HepG2 (cell line): ENCODE data around the gene IRF7. TPM values are rescaled to one million over a fixed set of nuclear protein-coding genes. Genes with fewer than 3 reads are reported as not detected.

Source experiments
- DNMT3B ChIP-seq: conservative IDR thresholded peaks from 2 replicates; pipeline ENCODE4 v1.6.1; 2016; ENCODE audit warnings: missing biosample characterization, control low read depth
- ESRRA ChIP-seq: sonication (generic); formaldehyde crosslinking; IDR thresholded peaks from 2 replicates; pipeline ENCODE4 v1.5.1; 2020; ENCODE audit warnings: mild to moderate bottlenecking, low read depth, missing genetic modification reagents
- ETV6 ChIP-seq: sonication (generic); formaldehyde crosslinking; conservative IDR thresholded peaks from 2 replicates; pipeline ENCODE4 v1.4.0; 2020; ENCODE audit warnings: missing genetic modification reagents
- HNF4A ChIP-seq: sonication (generic); formaldehyde crosslinking; IDR thresholded peaks from 2 replicates; pipeline ENCODE4 v1.4.0; 2020; ENCODE audit warnings: missing genetic modification reagents
- HNF4G ChIP-seq, 2 experiments: sonication (generic) in 1 of 2; formaldehyde crosslinking in 1 of 2; IDR thresholded peaks; 2 replicates each; pipeline versions ENCODE4 v1.4.0 to v1.6.1; 2011 to 2020; ENCODE audit warnings: borderline replicate concordance in 2 of 2, low read depth in 2 of 2, mild to moderate bottlenecking in 2 of 2, low read length in 1 of 2, missing genetic modification reagents in 1 of 2, moderate library complexity in 1 of 2
- HNRNPK ChIP-seq: fragments of 200-400 bp; formaldehyde crosslinking; IDR thresholded peaks from 2 replicates; pipeline ENCODE4 v1.6.1; 2018; ENCODE audit warnings: low read length, low read depth, moderate library complexity, mild to moderate bottlenecking; ENCODE audit not compliant: poor library complexity, severe bottlenecking
- KDM1A ChIP-seq: IDR thresholded peaks from 2 replicates; pipeline ENCODE4 v1.6.1; 2016; ENCODE audit warnings: missing compliant biosample characterization
- MAF1 ChIP-seq: sonication (generic); formaldehyde crosslinking; IDR thresholded peaks from 2 replicates; pipeline ENCODE4 v1.5.0; 2020; ENCODE audit warnings: missing genetic modification reagents, borderline replicate concordance
- MLLT10 ChIP-seq: sonication (generic); formaldehyde crosslinking; IDR thresholded peaks from 2 replicates; pipeline ENCODE4 v1.4.0; 2020; ENCODE audit warnings: missing genetic modification reagents
- RBM22 ChIP-seq: fragments of 200-400 bp; formaldehyde crosslinking; optimal IDR thresholded peaks from 2 replicates; pipeline ENCODE3; 2017; ENCODE audit warnings: mild to moderate bottlenecking, low read length, moderate library complexity
- RXRA ChIP-seq: sonication (generic); formaldehyde crosslinking; IDR thresholded peaks from 2 replicates; pipeline ENCODE4 v1.5.1; 2020; ENCODE audit warnings: missing genetic modification reagents
- SP5 ChIP-seq: IDR thresholded peaks from 2 replicates; pipeline ENCODE4 v1.6.1; 2016; ENCODE audit warnings: low read depth, borderline replicate concordance
- ZBTB38 ChIP-seq: sonication (generic); formaldehyde crosslinking; IDR thresholded peaks from 2 replicates; pipeline ENCODE4 v1.5.1; 2020; ENCODE audit warnings: mild to moderate bottlenecking, missing genetic modification reagents
- ZBTB7A ChIP-seq: sonication (generic); formaldehyde crosslinking; IDR thresholded peaks from 2 replicates; pipeline ENCODE4 v1.8.0; 2022; ENCODE audit warnings: mild to moderate bottlenecking, missing genetic modification reagents
- ZBTB7B ChIP-seq: sonication (generic); formaldehyde crosslinking; IDR thresholded peaks from 2 replicates; pipeline ENCODE4 v1.4.0; 2020; ENCODE audit warnings: missing genetic modification reagents
- ZNF263 ChIP-seq: sonication (generic); formaldehyde crosslinking; IDR thresholded peaks from 2 replicates; pipeline ENCODE4 v1.4.0; 2020; ENCODE audit warnings: missing genetic modification reagents
- ZNF274 ChIP-seq: sonication (generic); formaldehyde crosslinking; IDR thresholded peaks from 2 replicates; pipeline ENCODE4 v1.5.1; 2020; ENCODE audit warnings: mild to moderate bottlenecking, missing genetic modification reagents
- ZNF547 ChIP-seq: sonication (generic); formaldehyde crosslinking; IDR thresholded peaks from 2 replicates; pipeline ENCODE4 v1.5.1; 2020; ENCODE audit warnings: mild to moderate bottlenecking, missing genetic modification reagents
- polyA plus RNA-seq, 8 experiments: library from polyadenylated mRNA; depleted of rRNA in 3 of 8; stranded (reverse) in 7 of 8; unstranded in 1 of 8; fragments of >200 nt; fragmentation: Illumina TruSeq in 4 of 8; extraction: Trizol in 4 of 8; gene quantifications; 2 replicates each; pipeline versions ENCODE4 v1.2.1 to v1.2.3, GENCODE V29; 2011 to 2016; ENCODE audit warnings: low read depth in 4 of 8, missing spikeins in 1 of 8, mixed read lengths in 1 of 8; ENCODE audit not compliant: insufficient read depth in 1 of 8
- total RNA-seq, 5 experiments: library from RNA; depleted of rRNA; stranded (reverse); fragments of >200 nt; fragmentation: Illumina TruSeq; extraction: Trizol; gene quantifications; 2 replicates each; pipeline ENCODE4 v1.2.3, GENCODE V29; 2016; ENCODE audit warnings: low read depth in 1 of 5
- TF ChIP-seq, protein P1 (sequence below): sonication (generic); formaldehyde crosslinking; IDR thresholded peaks from 2 replicates; pipeline ENCODE4 v1.5.0; 2020; ENCODE audit warnings: mild to moderate bottlenecking, missing genetic modification reagents, borderline replicate concordance
- TF ChIP-seq, protein P2 (sequence below): sonication (generic); formaldehyde crosslinking; conservative IDR thresholded peaks from 2 replicates; pipeline ENCODE4 v1.4.0; 2020; ENCODE audit warnings: mild to moderate bottlenecking, missing genetic modification reagents, moderate library complexity

Gene IRF7
- total and polyA plus RNA-seq, 2 of the 13 experiments (the other 11 are each of a cell fraction or from before 2014, with no cell fraction given), result not detected

DNA sequence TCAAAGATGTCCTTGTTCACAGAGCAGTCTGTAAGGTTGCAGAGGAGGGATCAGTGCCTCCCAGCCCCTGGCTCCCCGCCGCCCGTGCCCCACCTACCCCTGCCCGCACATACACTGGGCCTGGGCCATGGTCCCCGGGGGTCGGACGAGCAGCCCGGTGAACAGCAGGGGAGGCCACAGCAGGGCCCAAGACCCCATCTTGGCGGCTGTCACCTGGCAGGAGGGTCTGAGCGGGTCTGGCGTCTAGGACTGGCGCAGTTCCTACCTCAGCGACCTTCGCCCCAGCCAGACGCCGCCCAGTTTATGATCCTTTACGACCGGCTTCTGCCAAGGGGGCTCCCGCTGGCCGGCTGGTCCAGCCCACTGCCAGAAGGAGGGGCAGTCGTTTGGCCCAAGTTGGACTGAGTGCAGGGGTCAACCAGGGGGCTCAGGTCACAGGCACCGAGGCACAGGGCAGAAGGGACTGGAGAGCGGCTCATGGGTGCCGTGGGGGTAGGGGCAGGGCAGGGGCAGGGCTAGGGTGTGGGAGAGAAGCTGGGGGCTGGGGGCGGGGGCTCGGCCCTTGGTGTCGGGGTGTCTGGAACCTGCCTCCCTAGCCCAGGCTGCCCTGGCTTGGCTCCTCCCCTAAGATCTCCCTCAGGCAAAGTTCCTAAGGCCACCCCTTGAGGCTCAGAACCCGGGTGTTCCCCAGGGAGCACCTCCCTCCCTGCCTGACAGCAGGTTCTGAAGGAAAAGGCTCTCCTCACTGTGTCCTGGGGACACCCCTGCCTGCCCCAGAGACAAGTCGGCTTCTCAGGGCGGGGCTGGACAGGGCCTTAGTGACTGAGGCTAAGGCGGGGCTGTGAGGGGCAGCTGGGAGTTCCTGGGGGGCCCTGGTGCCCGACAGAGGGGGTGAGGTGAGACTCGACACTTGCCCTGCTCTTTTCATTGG is 9.2 kb upstream of the IRF7 start, which contains the start of gene CDHR5 (continued):
- TF ChIP-seq HNF4A (peak; percentile 65), ZBTB7A (CRISPR knock-in tag) (peak; percentile 77; the same call in 1 of the 2 replicates), ESRRA (CRISPR knock-in tag) (peak; percentile 37; the same call in 1 of the 2 replicates), MLLT10 (CRISPR knock-in tag) (no peak), RXRA (CRISPR knock-in tag) (0 out of 2 replicates have a peak, but pooled peaks have one; percentile 36), ZBTB7B (CRISPR knock-in tag) (peak; percentile 39; the same call in 1 of the 2 replicates), MAF1 (no peak), DNMT3B (CRISPR knock-in tag) (no peak), HNRNPK (peak; percentile 10), ETV6 (no peak), ZNF263 (peak; percentile 88), KDM1A (CRISPR knock-in tag) (no peak), ZNF274 (CRISPR knock-in tag) (peak; percentile 57; the same call in 1 of the 2 replicates), ZBTB38 (CRISPR knock-in tag) (0 out of 2 replicates have a peak, but pooled peaks have one; percentile 4), HNF4G (IDR thresholded peaks at IDR 0.05; ENCODE audit: borderline replicate concordance, low read depth, low read length) (peak; percentile 82), HNF4G (CRISPR knock-in tag; IDR thresholded peaks at IDR 0.05; ENCODE audit: borderline replicate concordance, low read depth) (no peak; the same call in 1 of the 2 replicates), SP5 (CRISPR knock-in tag) (peak; percentile 13; the same call in 1 of the 2 replicates), RBM22 (peak; percentile 5), ZNF547 (0 out of 2 replicates have a peak, but pooled peaks have one; percentile 43)
- TF ChIP-seq, protein P1, sequence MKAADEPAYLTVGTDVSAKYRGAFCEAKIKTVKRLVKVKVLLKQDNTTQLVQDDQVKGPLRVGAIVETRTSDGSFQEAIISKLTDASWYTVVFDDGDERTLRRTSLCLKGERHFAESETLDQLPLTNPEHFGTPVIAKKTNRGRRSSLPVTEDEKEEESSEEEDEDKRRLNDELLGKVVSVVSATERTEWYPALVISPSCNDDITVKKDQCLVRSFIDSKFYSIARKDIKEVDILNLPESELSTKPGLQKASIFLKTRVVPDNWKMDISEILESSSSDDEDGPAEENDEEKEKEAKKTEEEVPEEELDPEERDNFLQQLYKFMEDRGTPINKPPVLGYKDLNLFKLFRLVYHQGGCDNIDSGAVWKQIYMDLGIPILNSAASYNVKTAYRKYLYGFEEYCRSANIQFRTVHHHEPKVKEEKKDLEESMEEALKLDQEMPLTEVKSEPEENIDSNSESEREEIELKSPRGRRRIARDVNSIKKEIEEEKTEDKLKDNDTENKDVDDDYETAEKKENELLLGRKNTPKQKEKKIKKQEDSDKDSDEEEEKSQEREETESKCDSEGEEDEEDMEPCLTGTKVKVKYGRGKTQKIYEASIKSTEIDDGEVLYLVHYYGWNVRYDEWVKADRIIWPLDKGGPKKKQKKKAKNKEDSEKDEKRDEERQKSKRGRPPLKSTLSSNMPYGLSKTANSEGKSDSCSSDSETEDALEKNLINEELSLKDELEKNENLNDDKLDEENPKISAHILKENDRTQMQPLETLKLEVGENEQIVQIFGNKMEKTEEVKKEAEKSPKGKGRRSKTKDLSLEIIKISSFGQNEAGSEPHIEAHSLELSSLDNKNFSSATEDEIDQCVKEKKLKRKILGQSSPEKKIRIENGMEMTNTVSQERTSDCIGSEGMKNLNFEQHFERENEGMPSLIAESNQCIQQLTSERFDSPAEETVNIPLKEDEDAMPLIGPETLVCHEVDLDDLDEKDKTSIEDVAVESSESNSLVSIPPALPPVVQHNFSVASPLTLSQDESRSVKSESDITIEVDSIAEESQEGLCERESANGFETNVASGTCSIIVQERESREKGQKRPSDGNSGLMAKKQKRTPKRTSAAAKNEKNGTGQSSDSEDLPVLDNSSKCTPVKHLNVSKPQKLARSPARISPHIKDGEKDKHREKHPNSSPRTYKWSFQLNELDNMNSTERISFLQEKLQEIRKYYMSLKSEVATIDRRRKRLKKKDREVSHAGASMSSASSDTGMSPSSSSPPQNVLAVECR, result 0 out of 2 replicates have a peak, but pooled peaks have one; percentile 22
- TF ChIP-seq, protein P2, sequence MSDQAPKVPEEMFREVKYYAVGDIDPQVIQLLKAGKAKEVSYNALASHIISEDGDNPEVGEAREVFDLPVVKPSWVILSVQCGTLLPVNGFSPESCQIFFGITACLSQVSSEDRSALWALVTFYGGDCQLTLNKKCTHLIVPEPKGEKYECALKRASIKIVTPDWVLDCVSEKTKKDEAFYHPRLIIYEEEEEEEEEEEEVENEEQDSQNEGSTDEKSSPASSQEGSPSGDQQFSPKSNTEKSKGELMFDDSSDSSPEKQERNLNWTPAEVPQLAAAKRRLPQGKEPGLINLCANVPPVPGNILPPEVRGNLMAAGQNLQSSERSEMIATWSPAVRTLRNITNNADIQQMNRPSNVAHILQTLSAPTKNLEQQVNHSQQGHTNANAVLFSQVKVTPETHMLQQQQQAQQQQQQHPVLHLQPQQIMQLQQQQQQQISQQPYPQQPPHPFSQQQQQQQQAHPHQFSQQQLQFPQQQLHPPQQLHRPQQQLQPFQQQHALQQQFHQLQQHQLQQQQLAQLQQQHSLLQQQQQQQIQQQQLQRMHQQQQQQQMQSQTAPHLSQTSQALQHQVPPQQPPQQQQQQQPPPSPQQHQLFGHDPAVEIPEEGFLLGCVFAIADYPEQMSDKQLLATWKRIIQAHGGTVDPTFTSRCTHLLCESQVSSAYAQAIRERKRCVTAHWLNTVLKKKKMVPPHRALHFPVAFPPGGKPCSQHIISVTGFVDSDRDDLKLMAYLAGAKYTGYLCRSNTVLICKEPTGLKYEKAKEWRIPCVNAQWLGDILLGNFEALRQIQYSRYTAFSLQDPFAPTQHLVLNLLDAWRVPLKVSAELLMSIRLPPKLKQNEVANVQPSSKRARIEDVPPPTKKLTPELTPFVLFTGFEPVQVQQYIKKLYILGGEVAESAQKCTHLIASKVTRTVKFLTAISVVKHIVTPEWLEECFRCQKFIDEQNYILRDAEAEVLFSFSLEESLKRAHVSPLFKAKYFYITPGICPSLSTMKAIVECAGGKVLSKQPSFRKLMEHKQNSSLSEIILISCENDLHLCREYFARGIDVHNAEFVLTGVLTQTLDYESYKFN (CRISPR knock-in tag), result peak; percentile 49; the same call in 1 of the 2 replicates
